Endothelial cell of umbilical vein (primary cell): ENCODE results near the gene NKD1. TPM values are rescaled to one million over a fixed set of nuclear protein-coding genes. Genes with fewer than 3 reads are reported as not detected.

Experiments
- BruUV-seq: library from RNA; stranded (reverse); fragments of 400-500 nt; replicated peaks from 2 replicates; lab custom pipeline; 2021; lab: Mats Ljungman, UMichigan
- CTCF ChIA-PET: fragments of 300-600, 350-600 bp; sonication (Branson Sonifier 250); formaldehyde crosslinking; loops from one replicate; lab custom pipeline; 2021; ENCODE audit warnings: antibody characterized with exemption, inconsistent platforms; lab: Charles Lee
- POLR2A ChIA-PET: fragments of 300-600, 350-600 bp; sonication (Branson Sonifier 250); formaldehyde crosslinking; loops from one replicate; lab custom pipeline; 2021; ENCODE audit warnings: antibody characterized with exemption, inconsistent platforms; lab: Charles Lee
- DNase-seq: peaks from one replicate; pipeline ENCODE4 v3.0.0-alpha.2; 2011; ENCODE audit warnings: low read depth, low spot score
- FAIRE-seq: peaks from 2 replicates; lab custom pipeline; 2011; peaks lifted over from hg19 to GRCh38; lab: Jason Lieb, UNC
- H2AFZ ChIP-seq: 2 replicates; pipeline ENCODE4 v1.6.0; 2012; ENCODE audit warnings: low read depth, low read length, control low read depth, inconsistent platforms
- H3K27ac ChIP-seq: 2 replicates; pipeline ENCODE4 v1.5.1; 2011; ENCODE audit warnings: low read depth, mild to moderate bottlenecking, control low read depth, low read length, moderate library complexity; ENCODE audit not compliant: insufficient read depth
- H3K27me3 ChIP-seq, 2 experiments: 2 replicates each; pipeline versions ENCODE4 v1.6.0 to v1.6.1; 2011; ENCODE audit warnings: low read length in 2 of 2, mixed read lengths in 1 of 2; ENCODE audit not compliant: control insufficient read depth in 2 of 2, insufficient read depth in 2 of 2
- H3K36me3 ChIP-seq, 2 experiments: 2 replicates in 1 of 2; 3 replicates in 1 of 2; pipeline ENCODE4 v1.5.1; 2011; ENCODE audit warnings: low read length in 2 of 2, mild to moderate bottlenecking in 1 of 2, moderate library complexity in 1 of 2; ENCODE audit not compliant: control insufficient read depth in 2 of 2, insufficient read depth in 2 of 2; ENCODE audit errors: extremely low read depth in 1 of 2
- H3K4me1 ChIP-seq: 3 replicates; pipeline ENCODE4 v1.5.1; 2011; ENCODE audit warnings: mild to moderate bottlenecking, low read length; ENCODE audit not compliant: control insufficient read depth, insufficient read depth; ENCODE audit errors: extremely low read depth
- H3K4me2 ChIP-seq: 2 replicates; pipeline ENCODE4 v1.6.1; 2011; ENCODE audit warnings: low read length, control low read depth, mixed read lengths; ENCODE audit not compliant: insufficient read depth
- H3K4me3 ChIP-seq, 3 experiments: fragments of 200-600 bp in 1 of 3; sonication (generic), shearing (Covaris generic) in 1 of 3; replicated peaks in 1 of 3; 2 replicates each; pipeline ENCODE4 v1.5.1; 2011 to 2016; ENCODE audit warnings: control low read depth in 3 of 3, low read length in 3 of 3, mild to moderate bottlenecking in 2 of 3, inconsistent platforms in 1 of 3, low read depth in 1 of 3, moderate library complexity in 1 of 3; ENCODE audit not compliant: insufficient read depth in 1 of 3
- H3K79me2 ChIP-seq: 2 replicates; pipeline ENCODE4 v1.6.0; 2012; ENCODE audit warnings: low read length, inconsistent platforms; ENCODE audit not compliant: control insufficient read depth, insufficient read depth
- H3K9ac ChIP-seq: replicated peaks from 2 replicates; pipeline ENCODE3; 2011; ENCODE audit warnings: low read length, control low read depth; ENCODE audit not compliant: insufficient read depth; ENCODE audit errors: extremely low read depth
- H3K9me1 ChIP-seq: replicated peaks from 3 replicates; pipeline ENCODE4 v1.6.0; 2011; ENCODE audit warnings: mild to moderate bottlenecking, low read length; ENCODE audit not compliant: control insufficient read depth, insufficient read depth; ENCODE audit errors: extremely low read depth
- H3K9me3 ChIP-seq: replicated peaks from 2 replicates; pipeline ENCODE4 v1.5.1; 2012; ENCODE audit warnings: low read length, inconsistent platforms; ENCODE audit not compliant: control insufficient read depth, insufficient read depth
- H4K20me1 ChIP-seq: replicated peaks from 2 replicates; pipeline ENCODE3; 2011; ENCODE audit warnings: mild to moderate bottlenecking, low read length; ENCODE audit not compliant: control insufficient read depth, insufficient read depth; ENCODE audit errors: extremely low read depth
- CTCF ChIP-seq, 2 donors: IDR thresholded peaks; 1 replicate in 1 of 2; 2 replicates in 1 of 2; pipeline ENCODE4 v1.5.1; 2011; ENCODE audit warnings: low read length in 2 of 2, mild to moderate bottlenecking in 2 of 2, moderate library complexity in 2 of 2, control low read depth in 1 of 2, inconsistent platforms in 1 of 2, low read depth in 1 of 2; ENCODE audit not compliant: insufficient read depth in 1 of 2; ENCODE audit errors: extremely low read depth in 1 of 2
- EZH2 ChIP-seq: IDR thresholded peaks from 2 replicates; pipeline ENCODE4 v1.6.1; 2012; ENCODE audit warnings: borderline replicate concordance, low read depth, mild to moderate bottlenecking, moderate library complexity, low read length, inconsistent platforms; ENCODE audit not compliant: severe bottlenecking
- GATA2 ChIP-seq: IDR thresholded peaks from 2 replicates; pipeline ENCODE4 v1.7.0; 2011; ENCODE audit warnings: low read depth, mild to moderate bottlenecking, moderate library complexity, mixed read lengths, low read length; ENCODE audit not compliant: insufficient read length, insufficient read depth
- JUN ChIP-seq: IDR thresholded peaks from 2 replicates; pipeline ENCODE4 v1.6.1; 2011; ENCODE audit warnings: borderline replicate concordance, low read depth; ENCODE audit not compliant: insufficient read length, insufficient read depth
- MAX ChIP-seq: IDR thresholded peaks from 2 replicates; pipeline ENCODE4 v1.6.1; 2011; ENCODE audit not compliant: insufficient read depth, insufficient read length
- MYC ChIP-seq: IDR thresholded peaks from one replicate; pipeline ENCODE4 v1.6.1; 2011; ENCODE audit warnings: mild to moderate bottlenecking, low read depth, low read length
- POLR2AphosphoS5 ChIP-seq: IDR thresholded peaks from 2 replicates; pipeline ENCODE4 v1.6.1; 2012; ENCODE audit warnings: low read depth, mild to moderate bottlenecking, control low read depth, low read length, moderate library complexity; ENCODE audit not compliant: insufficient read depth
- dilution Hi-C: fragments of 300-500 bp; cut with MboI; formaldehyde crosslinking; loops from one replicate; pipeline ENCODE4 v1.15.0; 2019; ENCODE audit warnings: low sequenced_read_pairs; ENCODE audit not compliant: extremely low pct_ligation_motif_present
- intact Hi-C: fragments of 100-400 bp; cut with micrococcal nuclease; formaldehyde crosslinking; loops from one replicate; pipeline ENCODE4 v1.10.0; 2022
- polyA plus RNA-seq, 4 experiments: library from polyadenylated mRNA; depleted of rRNA in 3 of 4; stranded (reverse) in 3 of 4; unstranded in 1 of 4; fragments of >200 nt; gene quantifications; 2 replicates each; pipeline versions ENCODE4 v1.2.1 to v1.2.3, GENCODE V29; 2011 to 2012; ENCODE audit warnings: missing spikeins in 1 of 4
- total RNA-seq: library from RNA; stranded (reverse); gene quantifications from 2 replicates; pipeline ENCODE4 v1.2.3, GENCODE V29; 2021

Gene NKD1
- total and polyA plus RNA-seq, 2 donors (not counting 3 experiments of a cell fraction or from before 2014, with no cell fraction given), result not detected

- dilution Hi-C loops (no loop called here), intact Hi-C loops (no loop called here)
- Histone ChIP-seq H3K4me3 (no peak within 1 kb of the TSS), H3K36me3 (no peaks in the 10 kb centered on the region), H3K27me3 (no peaks in the 10 kb centered on the region), H3K9ac (no peak within 1 kb of the TSS), H2AFZ (peak within 1 kb of the TSS; percentile 24), H3K4me1 (no peaks in the 10 kb centered on the region), H3K4me2 (no peak within 1 kb of the TSS), H3K79me2 (no peaks in the 10 kb centered on the region), H4K20me1 (no peaks in the 10 kb centered on the region), H3K9me1 (no peaks in the 10 kb centered on the region), H3K27ac (no peak within 1 kb of the TSS), H3K9me3 (no peaks in the 10 kb centered on the region)
- ChIA-PET POLR2A (no interaction called here), CTCF (no interaction called here)
- DNase-seq (no peak), FAIRE-seq (no peak)
- no TSS peak for BruUV-seq
- no peak for TF ChIP-seq POLR2AphosphoS5
- no peak for TF ChIP-seq EZH2
- TF ChIP-seq CTCF (IDR thresholded peaks at IDR 0.05; ENCODE audit: extremely low read depth in 1 of 2, insufficient read depth in 1 of 2, low read depth in 1 of 2, low read length in 2 of 2), result no peak
- TF ChIP-seq JUN, result no peak
- no peak for TF ChIP-seq MYC
- TF ChIP-seq MAX, result no peak
- TF ChIP-seq GATA2, result no peak
Observed at GRCh38 chr16:50692999-50693781, 145.0 kb downstream of the NKD1 start, which contains the start of gene NOD2. Gene NOD2 (plus strand): TSS chr16:50693606. CDS start chr16:50699496, 5,890 bp downstream.
